ENCODE measurements around the gene CNTNAP2.

The CNTNAP2 gene

GRCh38 chr7:146606628-146607027 lies 490.0 kb downstream of the CNTNAP2 start:
- DNase-seq (ENCODE audit: low spot score) = no peak

- DNase-seq (ENCODE audit: low spot score) = no peak
Measured at GRCh38 chr7:146619641-146620040, 503.0 kb downstream of the CNTNAP2 start.

GRCh38 chr7:146626912-146627311 lies 510.3 kb downstream of the CNTNAP2 start:
- no peak for DNase-seq (ENCODE audit: low spot score)

- no peak for DNase-seq (ENCODE audit: low spot score)
Measured at GRCh38 chr7:146635205-146636032, 518.8 kb downstream of the CNTNAP2 start.

GRCh38 chr7:146636033-146636356 lies 519.4 kb downstream of the CNTNAP2 start:
- no peak for DNase-seq (ENCODE audit: low spot score)

GRCh38 chr7:146636581-146636980 lies 520.0 kb downstream of the CNTNAP2 start:
- DNase-seq (ENCODE audit: low spot score) = no peak

- no peak for DNase-seq (ENCODE audit: low spot score)
Measured at GRCh38 chr7:146639291-146639690, 522.7 kb downstream of the CNTNAP2 start.

- no peak for DNase-seq (ENCODE audit: low spot score)
Measured at GRCh38 chr7:146641491-146641890, 524.9 kb downstream of the CNTNAP2 start.

GRCh38 chr7:146645383-146645976 lies 528.9 kb downstream of the CNTNAP2 start:
- no peak for DNase-seq (ENCODE audit: low spot score)

- no peak for DNase-seq (ENCODE audit: low spot score)
Measured at GRCh38 chr7:146647445-146647844, 530.8 kb downstream of the CNTNAP2 start.

GRCh38 chr7:146652176-146652575 lies 535.6 kb downstream of the CNTNAP2 start:
- DNase-seq (ENCODE audit: low spot score) = no peak

- no peak for DNase-seq (ENCODE audit: low spot score)
Measured at GRCh38 chr7:146654048-146654447, 537.4 kb downstream of the CNTNAP2 start.

- DNase-seq (ENCODE audit: low spot score) = no peak
Measured at GRCh38 chr7:146655928-146656797, 539.6 kb downstream of the CNTNAP2 start.

- no peak for DNase-seq (ENCODE audit: low spot score)
Measured at GRCh38 chr7:146656988-146657387, 540.4 kb downstream of the CNTNAP2 start.

- no peak for DNase-seq (ENCODE audit: low spot score)
Measured at GRCh38 chr7:146658604-146659003, 542.0 kb downstream of the CNTNAP2 start.

- no peak for DNase-seq (ENCODE audit: low spot score)
Measured at GRCh38 chr7:146659732-146660131, 543.1 kb downstream of the CNTNAP2 start.

- no peak for DNase-seq (ENCODE audit: low spot score)
Measured at GRCh38 chr7:146660839-146661238, 544.2 kb downstream of the CNTNAP2 start.

GRCh38 chr7:146661435-146661834 lies 544.8 kb downstream of the CNTNAP2 start:
- DNase-seq (ENCODE audit: low spot score) = no peak

GRCh38 chr7:146661929-146662328 lies 545.3 kb downstream of the CNTNAP2 start:
- no peak for DNase-seq (ENCODE audit: low spot score)

- DNase-seq (ENCODE audit: low spot score) = no peak
Measured at GRCh38 chr7:146665023-146665422, 548.4 kb downstream of the CNTNAP2 start.

GRCh38 chr7:146670532-146670931 lies 553.9 kb downstream of the CNTNAP2 start:
- no peak for DNase-seq (ENCODE audit: low spot score)

- no peak for DNase-seq (ENCODE audit: low spot score)
Measured at GRCh38 chr7:146681487-146681886, 564.9 kb downstream of the CNTNAP2 start.

GRCh38 chr7:146683439-146683838 lies 566.8 kb downstream of the CNTNAP2 start:
- no peak for DNase-seq (ENCODE audit: low spot score)

Data from AG20443 (cell line).